SU-DHL-6 (cell line): ENCODE measurements around the gene ZNF655.

Experiments
- H2AFZ ChIP-seq: fragments of 200-600 bp; sonication (generic); 2 replicates; pipeline ENCODE4 v1.6.1; 2014; ENCODE audit warnings: low read depth, mild to moderate bottlenecking, moderate library complexity, mixed read lengths, antibody characterized with exemption, low read length; ENCODE audit not compliant: severe bottlenecking
- H3F3A ChIP-seq: fragments of 200-600 bp; shearing (Covaris generic); 2 replicates; pipeline ENCODE4 v1.6.0; 2016; ENCODE audit warnings: antibody characterized with exemption, mild to moderate bottlenecking; ENCODE audit not compliant: insufficient read depth
- H3K27ac ChIP-seq: fragments of 200-600 bp; sonication (generic); 2 replicates; pipeline ENCODE4 v1.5.1; 2016; ENCODE audit warnings: low read depth, mild to moderate bottlenecking, low read length, moderate library complexity, mixed read lengths
- H3K27me3 ChIP-seq: fragments of 200-600 bp; sonication (generic), shearing (Covaris generic); 2 replicates; pipeline ENCODE4 v1.6.0; 2014; ENCODE audit warnings: mild to moderate bottlenecking, low read length
- H3K36me3 ChIP-seq: fragments of 200-600 bp; sonication (generic); 2 replicates; pipeline ENCODE4 v1.6.1; 2014; ENCODE audit warnings: mild to moderate bottlenecking, low read length, mixed read lengths
- H3K4me2 ChIP-seq: fragments of 300-600, 200-600 bp; shearing (Covaris generic), sonication (generic); 2 replicates; pipeline ENCODE4 v1.6.0; 2014; ENCODE audit warnings: low read length, low read depth, mild to moderate bottlenecking; ENCODE audit not compliant: poor library complexity, severe bottlenecking
- H3K4me3 ChIP-seq: fragments of 200-600 bp; sonication (generic); 2 replicates; pipeline ENCODE4 v1.5.1; 2014; ENCODE audit warnings: antibody characterized with exemption, low read length, mild to moderate bottlenecking, mixed read lengths; ENCODE audit not compliant: insufficient read depth, poor library complexity, severe bottlenecking
- H3K79me2 ChIP-seq: fragments of 200-600 bp; sonication (generic); 2 replicates; pipeline ENCODE4 v1.6.1; 2014; ENCODE audit warnings: mild to moderate bottlenecking, low read length, moderate library complexity; ENCODE audit not compliant: insufficient read depth
- H3K9ac ChIP-seq: fragments of 200-600 bp; sonication (generic); 2 replicates; pipeline ENCODE4 v1.7.0; 2014; ENCODE audit warnings: mild to moderate bottlenecking, low read length
- H3K9me2 ChIP-seq: fragments of 200-600 bp; sonication (generic); replicated peaks from 2 replicates; pipeline ENCODE4 v1.6.1; 2014; ENCODE audit warnings: low read length; ENCODE audit not compliant: insufficient read depth
- H3K9me3 ChIP-seq: fragments of 200-600 bp; sonication (generic); 2 replicates; pipeline ENCODE4 v1.6.1; 2014; ENCODE audit warnings: low read length, mixed read lengths; ENCODE audit not compliant: insufficient read depth
- H4K20me1 ChIP-seq: fragments of 200-600 bp; sonication (generic); 2 replicates; pipeline ENCODE4 v1.6.1; 2014; ENCODE audit warnings: low read depth, mild to moderate bottlenecking, antibody characterized with exemption, low read length, moderate library complexity, mixed read lengths
- EZH2phosphoT487 ChIP-seq: fragments of 200-600 bp; sonication (generic), shearing (Covaris generic); conservative IDR thresholded peaks from 2 replicates; pipeline ENCODE4 v1.6.1; 2018; ENCODE audit warnings: mild to moderate bottlenecking, antibody characterized with exemption, low read length, moderate library complexity, mixed read lengths
- TF ChIP-seq, protein P1 (sequence below): fragments of 200-600 bp; sonication (generic); IDR thresholded peaks from one replicate; pipeline ENCODE4 v1.5.1; 2017; ENCODE audit warnings: antibody characterized with exemption, mild to moderate bottlenecking, low read length, moderate library complexity; ENCODE audit not compliant: insufficient read depth, poor library complexity, severe bottlenecking

Gene ZNF655

DNA sequence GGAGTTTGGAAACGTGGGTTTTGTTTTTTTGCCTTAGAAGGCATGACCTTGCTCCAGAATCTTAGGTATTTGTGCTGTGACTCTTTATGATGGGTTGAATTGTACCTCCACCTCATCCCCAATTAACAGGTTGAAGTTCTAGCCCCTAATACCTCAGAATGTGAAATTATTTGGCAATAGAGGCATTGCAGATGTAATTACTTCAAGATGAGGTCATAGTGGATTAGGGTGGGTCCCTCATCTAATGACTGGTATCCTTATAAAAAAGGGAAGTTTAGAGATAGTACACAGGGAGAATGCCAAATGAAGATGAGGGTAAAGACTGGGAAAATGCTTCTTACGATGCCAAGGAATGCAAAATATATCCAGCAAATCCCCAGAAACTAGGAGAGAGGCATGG is 3.5 kb upstream of the ZNF655 start:
- peaks cover 8% of the 10 kb centered on the region; the same call in 1 of the 2 replicates for H3K36me3 ChIP-seq
- H3K9me2 ChIP-seq, result no peaks in the 10 kb centered on the region
- H2AFZ ChIP-seq, result no peak overlapping the region
- no peak overlapping the region for H3K4me2 ChIP-seq
- H4K20me1 ChIP-seq, result no peaks in the 10 kb centered on the region
- H3K27me3 ChIP-seq, result no peaks in the 10 kb centered on the region
- peaks cover 62% of the 10 kb centered on the region for H3K79me2 ChIP-seq
- H3K4me3 ChIP-seq, result no peak overlapping the region
- no peaks in the 10 kb centered on the region for H3K9me3 ChIP-seq
- H3K9ac ChIP-seq, result no peak overlapping the region
- no peak overlapping the region for H3K27ac ChIP-seq
- H3F3A ChIP-seq, result peaks cover 25% of the 10 kb centered on the region
- TF ChIP-seq, protein P1, sequence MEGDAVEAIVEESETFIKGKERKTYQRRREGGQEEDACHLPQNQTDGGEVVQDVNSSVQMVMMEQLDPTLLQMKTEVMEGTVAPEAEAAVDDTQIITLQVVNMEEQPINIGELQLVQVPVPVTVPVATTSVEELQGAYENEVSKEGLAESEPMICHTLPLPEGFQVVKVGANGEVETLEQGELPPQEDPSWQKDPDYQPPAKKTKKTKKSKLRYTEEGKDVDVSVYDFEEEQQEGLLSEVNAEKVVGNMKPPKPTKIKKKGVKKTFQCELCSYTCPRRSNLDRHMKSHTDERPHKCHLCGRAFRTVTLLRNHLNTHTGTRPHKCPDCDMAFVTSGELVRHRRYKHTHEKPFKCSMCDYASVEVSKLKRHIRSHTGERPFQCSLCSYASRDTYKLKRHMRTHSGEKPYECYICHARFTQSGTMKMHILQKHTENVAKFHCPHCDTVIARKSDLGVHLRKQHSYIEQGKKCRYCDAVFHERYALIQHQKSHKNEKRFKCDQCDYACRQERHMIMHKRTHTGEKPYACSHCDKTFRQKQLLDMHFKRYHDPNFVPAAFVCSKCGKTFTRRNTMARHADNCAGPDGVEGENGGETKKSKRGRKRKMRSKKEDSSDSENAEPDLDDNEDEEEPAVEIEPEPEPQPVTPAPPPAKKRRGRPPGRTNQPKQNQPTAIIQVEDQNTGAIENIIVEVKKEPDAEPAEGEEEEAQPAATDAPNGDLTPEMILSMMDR, result no peak
- no peak for TF ChIP-seq EZH2phosphoT487

GRCh38 chr7:99557196-99557607 is 1.2 kb upstream of the ZNF655 start:
- no peak overlapping the region for H2AFZ ChIP-seq
- H3K4me3 ChIP-seq, result peak overlapping the region; percentile 91
- peaks cover 25% of the 10 kb centered on the region for H3K36me3 ChIP-seq
- H3F3A ChIP-seq, result peaks cover 25% of the 10 kb centered on the region
- H3K27me3 ChIP-seq, result no peaks in the 10 kb centered on the region
- H3K9ac ChIP-seq, result peak overlapping the region; percentile 95
- H3K79me2 ChIP-seq, result peaks cover 67% of the 10 kb centered on the region
- peak overlapping the region; percentile 74 for H3K4me2 ChIP-seq
- peak overlapping the region; percentile 84 for H3K27ac ChIP-seq
- H3K9me2 ChIP-seq, result no peaks in the 10 kb centered on the region
- H3K9me3 ChIP-seq, result no peaks in the 10 kb centered on the region
- TF ChIP-seq EZH2phosphoT487, result no peak
- TF ChIP-seq, protein P1, result no peak
- no peaks in the 10 kb centered on the region for H4K20me1 ChIP-seq

GRCh38 chr7:99557940-99558305 is 519 bp upstream of the ZNF655 start:
- Histone ChIP-seq H3K27me3 (no peaks in the 10 kb centered on the region), H3K27ac (peak overlapping the region; percentile 84), H3K79me2 (peaks cover 71% of the 10 kb centered on the region), H3K4me3 (peak overlapping the region; percentile 91), H3F3A (peaks cover 25% of the 10 kb centered on the region), H3K36me3 (peaks cover 33% of the 10 kb centered on the region), H3K9ac (peak overlapping the region; percentile 95), H2AFZ (peak overlapping the region; percentile 87), H3K4me2 (peak overlapping the region; percentile 74), H3K9me2 (no peaks in the 10 kb centered on the region), H3K9me3 (no peaks in the 10 kb centered on the region), H4K20me1 (no peaks in the 10 kb centered on the region)
- TF ChIP-seq EZH2phosphoT487, result no peak
- TF ChIP-seq, protein P1, result no peak
